Karpas-422 (cell line): ENCODE measurements around the gene MTRF1. TPM values are rescaled to one million over a fixed set of nuclear protein-coding genes. Genes with fewer than 3 reads are reported as not detected.

Experiments
- DNase-seq: peaks from one replicate; pipeline ENCODE4 v3.0.0-alpha.2; 2015
- H2AFZ ChIP-seq: fragments of 200-600 bp; sonication (generic); 2 replicates; pipeline ENCODE4 v1.6.1; 2014; ENCODE audit warnings: antibody characterized with exemption, low read length, mixed read lengths
- H3K27ac ChIP-seq: fragments of 200-600 bp; sonication (generic); 2 replicates; pipeline ENCODE4 v1.5.1; 2014; ENCODE audit warnings: mild to moderate bottlenecking, low read length, moderate library complexity
- H3K27me3 ChIP-seq: fragments of 200-600 bp; sonication (generic); 2 replicates; pipeline ENCODE4 v1.6.1; 2014; ENCODE audit warnings: low read length, mixed read lengths
- H3K36me3 ChIP-seq: fragments of 200-600 bp; sonication (generic); 2 replicates; pipeline ENCODE4 v1.6.1; 2014; ENCODE audit warnings: low read length, mixed read lengths; ENCODE audit not compliant: insufficient read depth
- H3K4me1 ChIP-seq: fragments of 200-600 bp; sonication (generic); 2 replicates; pipeline ENCODE4 v1.6.1; 2014; ENCODE audit warnings: mild to moderate bottlenecking, low read length, mixed read lengths
- H3K4me2 ChIP-seq: fragments of 200-600 bp; sonication (generic); 2 replicates; pipeline ENCODE4 v1.6.1; 2014; ENCODE audit warnings: low read length, low read depth, mild to moderate bottlenecking; ENCODE audit not compliant: poor library complexity, severe bottlenecking
- H3K4me3 ChIP-seq: fragments of 200-600 bp; sonication (generic); 2 replicates; pipeline ENCODE4 v1.5.1; 2014; ENCODE audit warnings: mild to moderate bottlenecking, antibody characterized with exemption, low read length, mixed read lengths
- H3K79me2 ChIP-seq: fragments of 200-600 bp; sonication (generic); 2 replicates; pipeline ENCODE4 v1.6.1; 2014; ENCODE audit warnings: mild to moderate bottlenecking, low read length, mixed read lengths
- H3K9ac ChIP-seq: fragments of 200-600 bp; sonication (generic); 2 replicates; pipeline ENCODE4 v1.6.0; 2014; ENCODE audit warnings: low read length
- H3K9me2 ChIP-seq: fragments of 200-600 bp; sonication (generic), shearing (Covaris generic); replicated peaks from 2 replicates; pipeline ENCODE4 v1.6.0; 2014; ENCODE audit warnings: mild to moderate bottlenecking, low read length, moderate library complexity; ENCODE audit not compliant: insufficient read depth
- H3K9me3 ChIP-seq: fragments of 300-700, 200-600 bp; sonication (generic); 2 replicates; pipeline ENCODE4 v1.6.1; 2014; ENCODE audit warnings: low read length, mixed read lengths
- H4K20me1 ChIP-seq: fragments of 200-600 bp; sonication (generic); 2 replicates; pipeline ENCODE4 v1.6.1; 2014; ENCODE audit warnings: mild to moderate bottlenecking, antibody characterized with exemption, low read length, low read depth; ENCODE audit not compliant: insufficient read depth
- total RNA-seq: library from RNA; depleted of rRNA; stranded (reverse); fragments of >200 nt; shearing (Covaris generic); gene quantifications from 2 replicates; pipeline ENCODE4 v1.2.3, GENCODE V29; 2014; ENCODE audit warnings: low replicate concordance

Gene MTRF1
- total RNA-seq, 1 experiment from 2014 or later = 34.2 TPM

DNA sequence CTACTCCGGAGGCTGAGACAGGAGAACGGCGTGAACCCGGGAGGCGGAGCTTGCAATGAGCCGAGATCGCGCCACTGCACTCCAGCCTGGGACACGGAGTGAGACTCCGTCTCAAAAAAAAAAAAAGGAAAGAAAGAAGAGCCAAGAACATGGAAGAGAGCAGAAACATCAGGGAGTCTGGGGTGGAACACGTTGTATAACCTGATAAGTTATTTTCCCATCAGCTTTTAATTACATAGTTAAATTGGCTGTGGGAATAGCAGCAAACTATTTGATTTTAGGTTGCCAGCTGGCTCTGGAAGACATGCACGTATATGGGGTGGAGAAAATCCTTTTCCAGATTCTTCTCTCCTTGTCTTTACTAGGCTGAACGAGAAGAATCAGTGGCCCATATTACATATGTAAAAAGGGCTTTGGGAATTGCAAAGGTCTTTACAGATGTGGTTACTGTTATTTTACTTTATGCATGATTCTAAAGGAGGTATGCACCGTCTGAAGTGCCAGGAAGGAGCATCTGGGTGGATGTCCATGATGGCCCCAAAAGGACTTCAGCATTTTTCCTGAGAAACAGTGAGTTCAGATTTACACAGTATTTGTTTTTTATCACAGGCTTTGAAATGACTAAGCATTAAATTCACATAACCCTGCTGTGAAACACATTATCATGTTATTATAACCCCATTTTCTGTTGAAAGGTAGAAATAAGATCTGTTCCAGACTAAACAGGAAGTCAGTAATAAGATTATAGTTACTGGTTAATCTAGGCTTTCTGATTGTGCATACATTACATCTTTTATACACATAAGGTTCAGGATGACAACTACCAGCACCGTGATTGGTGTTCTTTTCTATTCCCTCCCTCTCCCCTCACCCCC, 43.1 kb upstream of the MTRF1 start:
- DNase-seq = no peak
- Histone ChIP-seq H3K27ac (no peak overlapping the region), H3K4me2 (no peak overlapping the region), H3K79me2 (peaks cover 7% of the 10 kb centered on the region), H3K9ac (no peak overlapping the region), H2AFZ (no peak overlapping the region), H4K20me1 (no peaks in the 10 kb centered on the region), H3K27me3 (no peaks in the 10 kb centered on the region), H3K4me3 (no peak overlapping the region), H3K4me1 (peaks cover 11% of the 10 kb centered on the region), H3K36me3 (no peaks in the 10 kb centered on the region), H3K9me3 (no peaks in the 10 kb centered on the region), H3K9me2 (no peaks in the 10 kb centered on the region)

GRCh38 chr13:41304551-41304950, 41.2 kb upstream of the MTRF1 start:
- no peaks in the 10 kb centered on the region for H4K20me1 ChIP-seq
- H3K4me1 ChIP-seq = peaks cover 14% of the 10 kb centered on the region
- H2AFZ ChIP-seq = no peak overlapping the region
- no peaks in the 10 kb centered on the region for H3K36me3 ChIP-seq
- H3K4me3 ChIP-seq = no peak overlapping the region
- H3K27me3 ChIP-seq = no peaks in the 10 kb centered on the region
- no peak overlapping the region for H3K9ac ChIP-seq
- peak; percentile 46 for DNase-seq
- no peaks in the 10 kb centered on the region for H3K79me2 ChIP-seq
- no peak overlapping the region for H3K4me2 ChIP-seq
- H3K27ac ChIP-seq = no peak overlapping the region
- H3K9me3 ChIP-seq = no peaks in the 10 kb centered on the region
- H3K9me2 ChIP-seq = no peaks in the 10 kb centered on the region

- DNase-seq = no peak
- H3K36me3 ChIP-seq = no peaks in the 10 kb centered on the region
- H3K27me3 ChIP-seq = no peaks in the 10 kb centered on the region
- no peak overlapping the region for H3K4me3 ChIP-seq
- H3K79me2 ChIP-seq = no peaks in the 10 kb centered on the region
- H3K27ac ChIP-seq = no peak overlapping the region
- no peak overlapping the region for H3K4me2 ChIP-seq
- no peaks in the 10 kb centered on the region for H3K9me3 ChIP-seq
- no peaks in the 10 kb centered on the region for H3K9me2 ChIP-seq
- H2AFZ ChIP-seq = no peak overlapping the region
- peaks cover 18% of the 10 kb centered on the region for H3K4me1 ChIP-seq
- H3K9ac ChIP-seq = no peak overlapping the region
- no peaks in the 10 kb centered on the region for H4K20me1 ChIP-seq
Observed at GRCh38 chr13:41302743-41303142, 39.4 kb upstream of the MTRF1 start.

GRCh38 chr13:41299316-41300094, 36.1 kb upstream of the MTRF1 start:
- Histone ChIP-seq H2AFZ (no peak overlapping the region), H3K9me2 (no peaks in the 10 kb centered on the region), H4K20me1 (no peaks in the 10 kb centered on the region), H3K9ac (no peak overlapping the region), H3K27ac (no peak overlapping the region), H3K4me1 (peaks cover 14% of the 10 kb centered on the region), H3K36me3 (no peaks in the 10 kb centered on the region), H3K79me2 (no peaks in the 10 kb centered on the region), H3K9me3 (no peaks in the 10 kb centered on the region), H3K4me2 (no peak overlapping the region), H3K4me3 (no peak overlapping the region), H3K27me3 (no peaks in the 10 kb centered on the region)
- no peak for DNase-seq

DNA sequence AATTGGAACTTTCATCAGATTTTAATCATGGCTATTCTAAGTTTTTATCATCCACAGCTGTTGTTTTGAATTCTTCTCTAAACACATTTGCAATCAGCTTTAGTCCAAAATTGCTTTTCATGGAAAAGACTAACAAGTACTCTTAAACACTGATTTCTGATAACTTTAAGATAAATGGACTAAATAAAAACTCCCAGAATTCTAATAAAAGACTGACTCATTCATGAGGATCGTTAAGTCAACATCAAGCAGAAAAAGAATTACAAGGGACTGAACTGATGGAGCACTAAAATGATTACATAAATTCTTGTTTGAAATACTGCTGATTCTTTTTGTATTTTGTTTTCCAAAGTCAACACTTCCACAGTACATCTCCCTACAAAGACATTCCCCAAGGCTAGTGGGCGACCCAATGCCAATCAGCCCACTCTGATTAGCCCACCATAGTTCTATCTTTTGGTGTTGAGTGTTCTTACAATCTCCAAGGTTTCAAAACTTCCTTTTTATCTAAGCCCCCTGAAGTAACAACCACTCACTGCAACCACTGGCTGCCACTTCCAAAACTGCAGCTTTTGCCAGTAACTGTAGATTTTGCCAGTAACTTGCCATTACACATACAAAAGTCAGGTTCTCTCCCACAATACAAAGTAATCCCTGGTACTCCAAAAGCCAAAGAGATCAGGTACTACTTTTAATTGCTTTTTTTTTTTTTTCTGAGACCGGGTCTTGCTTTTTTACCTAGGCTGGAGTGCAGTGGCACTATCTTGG, 33.7 kb upstream of the MTRF1 start:
- no peak for DNase-seq
- Histone ChIP-seq H3K79me2 (no peaks in the 10 kb centered on the region), H2AFZ (no peak overlapping the region), H3K9me2 (no peaks in the 10 kb centered on the region), H3K4me3 (no peak overlapping the region), H3K4me2 (no peak overlapping the region), H4K20me1 (no peaks in the 10 kb centered on the region), H3K27ac (no peak overlapping the region), H3K36me3 (no peaks in the 10 kb centered on the region), H3K4me1 (peaks cover 14% of the 10 kb centered on the region), H3K9ac (no peak overlapping the region), H3K27me3 (no peaks in the 10 kb centered on the region), H3K9me3 (no peaks in the 10 kb centered on the region)

DNA sequence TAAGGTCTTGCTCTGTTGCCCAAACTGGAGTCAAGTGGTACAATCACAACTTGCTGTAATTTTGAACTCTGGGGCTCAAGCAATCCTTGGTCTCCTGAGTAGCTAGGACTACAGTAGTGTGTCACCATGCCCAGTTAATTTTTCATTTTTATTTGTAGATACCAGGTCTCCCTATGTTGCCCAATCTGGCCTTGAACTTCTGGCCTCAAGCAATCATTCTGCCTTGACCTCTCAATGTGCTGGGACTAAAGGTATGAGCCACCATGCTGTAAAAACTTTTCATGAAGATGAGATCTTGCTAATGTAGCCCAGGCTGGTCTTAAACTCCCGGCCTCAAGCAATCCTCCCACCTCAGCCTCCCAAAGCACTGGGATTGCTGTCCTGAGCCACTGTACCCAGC, 32.6 kb upstream of the MTRF1 start:
- H2AFZ ChIP-seq = no peak overlapping the region

DNA sequence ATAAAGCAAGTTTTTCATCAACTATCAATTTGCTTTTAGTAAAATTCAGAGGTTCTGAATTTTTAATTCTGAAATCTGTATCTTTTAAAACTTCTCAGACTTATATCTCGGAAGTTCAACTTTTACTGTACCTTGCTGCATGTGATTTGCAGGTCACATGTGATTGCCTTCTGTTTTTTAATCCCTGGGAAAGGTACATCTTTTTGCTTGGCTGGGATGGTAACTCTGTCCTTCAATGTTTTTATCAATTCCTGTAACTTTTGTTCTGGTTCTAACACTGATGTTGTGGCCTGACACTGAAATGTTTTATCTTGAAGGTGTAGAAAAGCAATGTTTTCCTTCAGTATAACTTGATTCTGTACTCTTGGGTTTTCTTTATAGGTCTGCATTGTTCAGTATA, 31.5 kb upstream of the MTRF1 start:
- Histone ChIP-seq H3K79me2 (no peaks in the 10 kb centered on the region), H3K4me2 (no peak overlapping the region), H4K20me1 (no peaks in the 10 kb centered on the region), H3K27me3 (no peaks in the 10 kb centered on the region), H3K4me3 (no peak overlapping the region), H3K9ac (no peak overlapping the region), H3K4me1 (peaks cover 6% of the 10 kb centered on the region), H3K27ac (no peak overlapping the region), H3K9me3 (no peaks in the 10 kb centered on the region), H2AFZ (no peak overlapping the region), H3K36me3 (no peaks in the 10 kb centered on the region), H3K9me2 (no peaks in the 10 kb centered on the region)
- DNase-seq = no peak

More for the DNA sequence above, 32.6 kb upstream of the MTRF1 start:
- Histone ChIP-seq H3K4me3 (no peak overlapping the region), H3K9ac (no peak overlapping the region), H3K9me3 (no peaks in the 10 kb centered on the region), H3K36me3 (no peaks in the 10 kb centered on the region), H3K9me2 (no peaks in the 10 kb centered on the region), H3K27ac (no peak overlapping the region), H3K27me3 (no peaks in the 10 kb centered on the region), H4K20me1 (no peaks in the 10 kb centered on the region), H3K4me1 (peaks cover 11% of the 10 kb centered on the region), H3K79me2 (no peaks in the 10 kb centered on the region), H3K4me2 (no peak overlapping the region)
- no peak for DNase-seq

DNA sequence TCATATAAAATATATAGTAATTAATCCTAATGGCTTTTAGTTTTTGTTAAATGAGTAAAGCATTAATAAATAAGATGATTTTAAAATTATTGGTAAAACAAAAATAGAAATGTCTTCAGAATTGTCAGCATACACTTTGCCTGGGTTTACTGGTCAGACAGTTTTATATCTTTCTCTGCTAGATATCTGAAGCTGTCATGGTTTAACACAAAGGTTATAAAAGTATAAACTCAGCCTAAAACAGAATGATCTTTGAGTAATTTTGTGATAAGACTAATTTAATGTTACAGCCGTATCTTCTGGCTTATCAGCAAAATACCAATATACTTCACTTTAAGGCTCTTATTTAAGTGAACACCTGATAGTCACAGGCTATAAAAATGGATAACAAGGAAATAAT, 29.9 kb upstream of the MTRF1 start:
- Histone ChIP-seq H3K9me2 (no peaks in the 10 kb centered on the region), H4K20me1 (no peaks in the 10 kb centered on the region), H3K79me2 (no peaks in the 10 kb centered on the region), H3K4me3 (no peak overlapping the region), H3K36me3 (no peaks in the 10 kb centered on the region), H3K4me1 (no peaks in the 10 kb centered on the region), H3K27ac (no peak overlapping the region), H3K9me3 (no peaks in the 10 kb centered on the region), H2AFZ (no peak overlapping the region), H3K4me2 (no peak overlapping the region), H3K9ac (no peak overlapping the region), H3K27me3 (no peaks in the 10 kb centered on the region)
- DNase-seq = no peak
